Fibroblast of lung (primary cell): ENCODE results near the gene ABCB8. TPM values are rescaled to one million over a fixed set of nuclear protein-coding genes. Genes with fewer than 3 reads are reported as not detected.

Experiments used
- DNase-seq, 2 donors: peaks; one replicate each; pipeline versions ENCODE4 v3.0.0 to v3.0.0-alpha.2; 2010; ENCODE audit warnings: low read depth in 2 of 2
- H2AFZ ChIP-seq: 2 replicates; pipeline ENCODE4 v1.5.1; 2012; ENCODE audit warnings: low read length, control low read depth, inconsistent platforms
- H3K27ac ChIP-seq: 2 replicates; pipeline ENCODE4 v1.5.1; 2011; ENCODE audit warnings: low read length, control low read depth; ENCODE audit not compliant: insufficient read depth
- H3K27me3 ChIP-seq: 2 replicates; pipeline ENCODE4 v1.5.1; 2011; ENCODE audit warnings: mild to moderate bottlenecking, low read length; ENCODE audit not compliant: control insufficient read depth, insufficient read depth
- H3K36me3 ChIP-seq: 2 replicates; pipeline ENCODE4 v1.5.1; 2011; ENCODE audit warnings: low read length; ENCODE audit not compliant: control insufficient read depth, insufficient read depth
- H3K4me1 ChIP-seq: 2 replicates; pipeline ENCODE4 v1.5.1; 2011; ENCODE audit warnings: low read length; ENCODE audit not compliant: control insufficient read depth, insufficient read depth; ENCODE audit errors: extremely low read depth
- H3K4me2 ChIP-seq: 2 replicates; pipeline ENCODE4 v1.5.1; 2011; ENCODE audit warnings: low read length, control low read depth; ENCODE audit not compliant: insufficient read depth; ENCODE audit errors: extremely low read depth
- H3K4me3 ChIP-seq, 4 experiments: fragments of 200-600 bp in 1 of 4; sonication (generic) in 1 of 4; replicated peaks in 1 of 4; 2 replicates each; pipeline ENCODE4 v1.5.1; 2011 to 2016; ENCODE audit warnings: low read length in 4 of 4, low read depth in 3 of 4, mild to moderate bottlenecking in 3 of 4, control low read depth in 2 of 4, inconsistent platforms in 1 of 4, mixed read lengths in 1 of 4; ENCODE audit not compliant: insufficient read depth in 1 of 4; ENCODE audit errors: control extremely low read depth in 1 of 4
- H3K79me2 ChIP-seq: 2 replicates; pipeline ENCODE4 v1.5.1; 2012; ENCODE audit warnings: mild to moderate bottlenecking, low read length, inconsistent platforms; ENCODE audit not compliant: control insufficient read depth, insufficient read depth
- H3K9ac ChIP-seq: 2 replicates; pipeline ENCODE4 v1.5.1; 2011; ENCODE audit warnings: mild to moderate bottlenecking, low read length, control low read depth; ENCODE audit not compliant: insufficient read depth
- H3K9me3 ChIP-seq: 2 replicates; pipeline ENCODE4 v1.5.1; 2012; ENCODE audit warnings: low read depth, low read length; ENCODE audit not compliant: control insufficient read depth, insufficient read depth
- H4K20me1 ChIP-seq: 2 replicates; pipeline ENCODE4 v1.5.1; 2011; ENCODE audit warnings: low read length; ENCODE audit not compliant: control insufficient read depth, insufficient read depth; ENCODE audit errors: extremely low read depth
- EZH2 ChIP-seq: IDR thresholded peaks from 2 replicates; pipeline ENCODE4 v1.5.1; 2012; ENCODE audit warnings: low read length, control low read depth, mild to moderate bottlenecking; ENCODE audit errors: missing control alignments
- polyA plus RNA-seq, 2 donors: library from polyadenylated mRNA; depleted of rRNA in 1 of 2; stranded (reverse) in 1 of 2; unstranded in 1 of 2; fragments of >200 nt; gene quantifications; 2 replicates each; pipeline ENCODE4 v1.2.1, GENCODE V29; 2011 to 2012; ENCODE audit warnings: missing spikeins in 1 of 2
- total RNA-seq: library from RNA; depleted of rRNA; stranded (reverse); fragments of >200 nt; gene quantifications from 2 replicates; pipeline ENCODE4 v1.2.1, GENCODE V29; 2014
- TF ChIP-seq, protein P1 (sequence below), 2 donors: IDR thresholded peaks in 1 of 2; conservative IDR thresholded peaks in 1 of 2; 1 replicate in 1 of 2; 2 replicates in 1 of 2; pipeline ENCODE4 v1.5.1; 2011 to 2012; ENCODE audit warnings: low read length in 2 of 2, control low read depth in 1 of 2, inconsistent platforms in 1 of 2, low read depth in 1 of 2, mild to moderate bottlenecking in 1 of 2

ABCB8 gene
- total and polyA plus RNA-seq, 2 donors (not counting 1 experiment from before 2014, with no cell fraction given): 12.1 to 20.0 TPM

DNA sequence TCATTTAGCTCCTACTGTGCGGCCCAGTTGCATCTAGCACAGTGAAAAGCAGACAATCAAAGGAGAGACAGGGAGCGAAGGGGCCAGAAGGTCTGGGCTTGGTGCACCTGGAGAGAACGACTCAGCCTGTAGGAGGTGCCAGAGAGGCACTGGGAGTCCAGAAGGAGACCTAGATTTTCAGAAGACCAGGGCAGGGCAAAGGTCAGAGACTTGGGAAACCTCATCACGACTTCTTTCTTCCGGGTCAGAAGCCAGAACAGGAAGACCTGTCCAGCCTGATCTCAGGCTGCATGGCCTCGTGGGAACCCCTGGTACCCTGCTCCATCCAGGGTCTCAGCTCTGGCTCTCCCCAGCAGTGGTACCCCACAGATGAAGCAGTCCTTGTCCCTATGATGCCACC is 63.2 kb downstream of the ABCB8 start:
- Histone ChIP-seq H3K9me3 (no peaks in the 10 kb centered on the region), H3K4me1 (peaks cover 20% of the 10 kb centered on the region), H4K20me1 (no peaks in the 10 kb centered on the region), H3K27me3 (no peaks in the 10 kb centered on the region), H3K36me3 (no peaks in the 10 kb centered on the region), H3K79me2 (peaks cover 93% of the 10 kb centered on the region), H3K9ac (no peak overlapping the region), H3K4me2 (no peak overlapping the region), H2AFZ (no peak overlapping the region), H3K27ac (no peak overlapping the region), H3K4me3 (no peak overlapping the region)
- no peak for DNase-seq
- TF ChIP-seq, protein P1, sequence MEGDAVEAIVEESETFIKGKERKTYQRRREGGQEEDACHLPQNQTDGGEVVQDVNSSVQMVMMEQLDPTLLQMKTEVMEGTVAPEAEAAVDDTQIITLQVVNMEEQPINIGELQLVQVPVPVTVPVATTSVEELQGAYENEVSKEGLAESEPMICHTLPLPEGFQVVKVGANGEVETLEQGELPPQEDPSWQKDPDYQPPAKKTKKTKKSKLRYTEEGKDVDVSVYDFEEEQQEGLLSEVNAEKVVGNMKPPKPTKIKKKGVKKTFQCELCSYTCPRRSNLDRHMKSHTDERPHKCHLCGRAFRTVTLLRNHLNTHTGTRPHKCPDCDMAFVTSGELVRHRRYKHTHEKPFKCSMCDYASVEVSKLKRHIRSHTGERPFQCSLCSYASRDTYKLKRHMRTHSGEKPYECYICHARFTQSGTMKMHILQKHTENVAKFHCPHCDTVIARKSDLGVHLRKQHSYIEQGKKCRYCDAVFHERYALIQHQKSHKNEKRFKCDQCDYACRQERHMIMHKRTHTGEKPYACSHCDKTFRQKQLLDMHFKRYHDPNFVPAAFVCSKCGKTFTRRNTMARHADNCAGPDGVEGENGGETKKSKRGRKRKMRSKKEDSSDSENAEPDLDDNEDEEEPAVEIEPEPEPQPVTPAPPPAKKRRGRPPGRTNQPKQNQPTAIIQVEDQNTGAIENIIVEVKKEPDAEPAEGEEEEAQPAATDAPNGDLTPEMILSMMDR (conservative IDR thresholded peaks at IDR 0.05 in 1 of 2, IDR thresholded peaks at IDR 0.05 in 1 of 2; ENCODE audit: low read depth in 1 of 2, low read length in 2 of 2): peak; percentile 37 to 68
- no peak for TF ChIP-seq EZH2

DNA sequence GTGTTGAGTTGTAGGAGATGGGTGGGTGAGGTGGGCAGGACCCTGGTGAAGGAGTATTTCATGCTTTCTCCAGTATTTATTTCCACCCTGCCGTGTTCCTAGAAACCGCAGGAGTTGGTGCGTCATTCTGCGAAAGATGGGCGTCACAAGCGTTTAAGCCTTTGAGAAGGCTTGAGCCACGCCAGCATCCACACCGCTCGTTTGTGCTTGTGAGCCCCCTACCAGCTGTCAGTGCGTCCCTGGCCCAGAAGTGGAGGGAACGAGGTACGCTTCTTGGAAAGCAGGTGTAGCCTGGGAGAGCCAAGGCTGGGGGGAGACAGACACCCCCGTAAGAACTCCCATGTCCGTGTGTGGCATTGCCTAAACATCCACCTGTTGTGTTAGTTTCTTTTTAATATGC is 63.7 kb downstream of the ABCB8 start:
- Histone ChIP-seq H3K27ac (no peak overlapping the region), H3K79me2 (peaks cover 92% of the 10 kb centered on the region), H3K4me2 (no peak overlapping the region), H3K4me3 (no peak overlapping the region), H3K36me3 (no peaks in the 10 kb centered on the region), H3K27me3 (no peaks in the 10 kb centered on the region), H4K20me1 (no peaks in the 10 kb centered on the region), H3K4me1 (peaks cover 20% of the 10 kb centered on the region), H2AFZ (no peak overlapping the region), H3K9me3 (no peaks in the 10 kb centered on the region), H3K9ac (no peak overlapping the region)
- DNase-seq: no peak
- TF ChIP-seq EZH2: no peak
- TF ChIP-seq, protein P1 (conservative IDR thresholded peaks at IDR 0.05 in 1 of 2, IDR thresholded peaks at IDR 0.05 in 1 of 2; ENCODE audit: low read depth in 1 of 2, low read length in 2 of 2): no peak

DNA sequence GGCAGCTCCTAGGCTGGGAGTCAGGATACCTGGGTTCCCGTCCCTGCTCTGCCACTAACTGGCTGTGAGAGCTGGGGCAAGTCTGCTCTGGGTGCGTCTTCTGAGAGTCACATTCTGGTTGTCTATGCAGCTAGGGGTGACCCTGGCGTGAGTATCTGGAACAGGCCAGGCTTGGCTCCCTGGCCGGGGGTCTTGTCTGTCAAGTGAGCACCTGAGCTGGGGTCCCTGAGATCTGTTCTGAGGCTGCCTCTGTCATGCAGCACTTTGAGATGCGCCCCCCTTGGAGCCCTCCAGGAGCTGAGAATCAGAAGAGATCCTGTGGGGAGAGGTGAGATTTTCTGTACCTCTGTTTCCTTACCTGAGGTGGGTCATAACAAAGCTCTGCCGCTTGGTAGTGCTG is 65.5 kb downstream of the ABCB8 start:
- TF ChIP-seq, protein P1 (conservative IDR thresholded peaks at IDR 0.05 in 1 of 2, IDR thresholded peaks at IDR 0.05 in 1 of 2; ENCODE audit: low read depth in 1 of 2, low read length in 2 of 2): no peak
- TF ChIP-seq EZH2: no peak
- Histone ChIP-seq H2AFZ (no peak overlapping the region), H3K9ac (no peak overlapping the region), H3K4me3 (no peak overlapping the region), H3K27ac (no peak overlapping the region), H3K4me1 (peaks cover 12% of the 10 kb centered on the region), H3K36me3 (no peaks in the 10 kb centered on the region), H4K20me1 (no peaks in the 10 kb centered on the region), H3K4me2 (no peak overlapping the region), H3K9me3 (no peaks in the 10 kb centered on the region), H3K27me3 (no peaks in the 10 kb centered on the region), H3K79me2 (peaks cover 83% of the 10 kb centered on the region)
- DNase-seq: no peak
